ENCODE results near the gene GSDMA.

Gene GSDMA

DNA sequence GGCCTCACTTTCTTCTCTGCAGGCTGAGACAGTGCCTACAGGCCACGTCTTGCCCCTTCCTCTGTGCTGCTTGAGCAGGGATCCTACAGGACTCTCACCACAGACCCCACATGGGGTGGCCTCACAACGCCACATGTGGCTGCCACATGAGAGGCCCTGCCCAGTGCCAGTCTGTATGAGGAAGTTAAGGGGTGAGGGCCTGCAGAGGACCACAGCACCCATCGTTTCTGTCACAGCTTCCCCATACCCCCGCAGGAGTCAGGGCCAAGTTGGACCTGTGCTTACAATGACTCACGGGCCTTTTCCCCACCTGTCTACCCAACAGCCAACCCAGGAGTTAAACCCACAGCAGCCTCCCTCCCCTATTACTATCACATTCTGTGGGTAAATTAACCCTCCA is 41.5 kb upstream of the GSDMA start:
- no peak overlapping the region for H3K4me3 ChIP-seq (ENCODE audit: low read length)
- TF ChIP-seq, protein P1, sequence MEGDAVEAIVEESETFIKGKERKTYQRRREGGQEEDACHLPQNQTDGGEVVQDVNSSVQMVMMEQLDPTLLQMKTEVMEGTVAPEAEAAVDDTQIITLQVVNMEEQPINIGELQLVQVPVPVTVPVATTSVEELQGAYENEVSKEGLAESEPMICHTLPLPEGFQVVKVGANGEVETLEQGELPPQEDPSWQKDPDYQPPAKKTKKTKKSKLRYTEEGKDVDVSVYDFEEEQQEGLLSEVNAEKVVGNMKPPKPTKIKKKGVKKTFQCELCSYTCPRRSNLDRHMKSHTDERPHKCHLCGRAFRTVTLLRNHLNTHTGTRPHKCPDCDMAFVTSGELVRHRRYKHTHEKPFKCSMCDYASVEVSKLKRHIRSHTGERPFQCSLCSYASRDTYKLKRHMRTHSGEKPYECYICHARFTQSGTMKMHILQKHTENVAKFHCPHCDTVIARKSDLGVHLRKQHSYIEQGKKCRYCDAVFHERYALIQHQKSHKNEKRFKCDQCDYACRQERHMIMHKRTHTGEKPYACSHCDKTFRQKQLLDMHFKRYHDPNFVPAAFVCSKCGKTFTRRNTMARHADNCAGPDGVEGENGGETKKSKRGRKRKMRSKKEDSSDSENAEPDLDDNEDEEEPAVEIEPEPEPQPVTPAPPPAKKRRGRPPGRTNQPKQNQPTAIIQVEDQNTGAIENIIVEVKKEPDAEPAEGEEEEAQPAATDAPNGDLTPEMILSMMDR (IDR thresholded peaks at IDR 0.05; ENCODE audit: insufficient read depth, low read depth, low read length, missing control alignments): no peak
- peak; percentile 36 for DNase-seq (ENCODE audit: low read depth)

DNA sequence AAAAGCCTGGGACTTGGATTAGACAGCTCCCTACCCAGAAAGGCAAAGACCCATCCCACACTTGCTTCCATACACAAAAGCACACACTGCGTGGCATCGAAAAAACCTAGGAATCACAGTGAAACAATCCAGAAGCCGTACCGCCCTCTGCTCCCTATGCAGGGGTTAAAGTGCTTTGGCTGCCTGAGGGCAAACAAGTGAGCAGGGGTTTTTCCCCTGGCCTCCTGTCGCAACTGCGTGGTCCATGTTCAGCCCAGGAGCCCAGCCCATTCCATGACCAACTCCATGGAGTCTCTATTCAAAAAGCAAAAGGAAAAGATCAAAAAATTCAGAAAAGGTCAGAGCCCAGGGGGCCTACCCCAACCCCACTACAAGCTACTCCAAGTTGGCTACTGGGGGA is 40.8 kb upstream of the GSDMA start:
- no peak overlapping the region for H3K4me3 ChIP-seq (ENCODE audit: low read length)
- no peak for DNase-seq (ENCODE audit: low read depth)
- TF ChIP-seq, protein P1 (IDR thresholded peaks at IDR 0.05; ENCODE audit: insufficient read depth, low read depth, low read length, missing control alignments): no peak

DNA sequence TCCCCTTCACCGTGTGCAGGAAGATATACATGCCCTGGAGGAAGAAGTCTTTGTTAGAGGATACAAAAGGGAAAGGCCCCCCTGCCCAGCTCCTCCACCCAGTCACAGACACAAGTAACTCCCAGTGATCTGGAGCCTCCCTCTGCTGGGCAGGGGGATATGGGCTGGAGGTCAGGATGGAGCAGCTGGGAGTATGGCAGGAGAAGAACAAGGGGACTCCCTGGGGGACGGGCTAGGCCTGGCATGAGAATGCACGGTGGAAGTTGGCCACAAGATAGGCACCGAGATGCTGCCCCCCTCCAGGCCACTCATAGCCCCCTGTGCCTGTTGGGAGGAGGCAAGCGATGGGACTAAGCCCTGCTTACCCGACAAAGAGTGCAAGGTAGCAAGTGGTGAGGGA is 39.6 kb upstream of the GSDMA start:
- no peak overlapping the region for H3K4me3 ChIP-seq (ENCODE audit: low read length)
- DNase-seq (ENCODE audit: low read depth): no peak
- TF ChIP-seq, protein P1 (IDR thresholded peaks at IDR 0.05; ENCODE audit: insufficient read depth, low read depth, low read length, missing control alignments): no peak

DNA sequence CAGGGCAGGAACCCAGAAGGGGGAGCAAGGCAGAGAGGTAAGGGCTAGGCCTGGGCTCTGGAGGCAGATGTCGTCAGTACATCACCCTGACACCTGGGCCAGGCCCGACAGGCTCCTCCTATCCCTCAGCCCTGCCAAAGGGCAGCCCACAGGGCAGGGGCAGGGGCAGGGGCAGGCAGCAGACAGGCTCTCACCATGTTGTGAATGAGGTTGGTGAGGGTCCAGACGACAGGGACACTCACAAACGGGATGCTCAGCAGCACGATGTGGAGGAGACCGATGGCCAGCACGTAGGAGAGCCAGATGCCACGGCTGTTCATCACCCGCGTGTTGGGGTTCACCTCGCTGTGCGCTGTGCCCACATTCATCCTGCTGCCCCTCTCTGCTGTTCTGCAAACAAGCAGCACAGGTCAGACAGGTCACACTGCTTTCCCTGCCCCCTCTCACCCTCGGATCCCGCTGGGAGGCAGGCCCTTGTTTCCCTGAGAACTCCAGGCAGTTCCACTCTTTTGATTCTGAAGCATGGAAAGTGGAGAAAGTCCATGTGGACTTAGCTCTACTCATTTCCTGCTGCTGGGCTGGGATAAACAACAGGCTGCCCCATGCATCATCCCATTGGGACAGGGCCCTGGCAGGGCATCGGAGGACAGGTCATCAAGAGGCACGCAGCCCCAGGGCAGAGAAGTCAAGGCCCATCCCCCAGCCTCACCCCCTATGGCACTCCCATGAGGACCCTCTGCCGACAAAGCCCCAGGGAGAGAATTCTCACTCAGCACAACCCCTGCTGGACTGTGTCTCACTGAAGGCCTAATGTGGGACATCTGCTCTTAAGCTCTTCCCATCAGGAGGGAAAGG is 38.7 kb upstream of the GSDMA start:
- no peak for DNase-seq (ENCODE audit: low read depth)
- no peak overlapping the region for H3K4me3 ChIP-seq (ENCODE audit: low read length)
- TF ChIP-seq, protein P1 (IDR thresholded peaks at IDR 0.05; ENCODE audit: insufficient read depth, low read depth, low read length, missing control alignments): no peak

DNA sequence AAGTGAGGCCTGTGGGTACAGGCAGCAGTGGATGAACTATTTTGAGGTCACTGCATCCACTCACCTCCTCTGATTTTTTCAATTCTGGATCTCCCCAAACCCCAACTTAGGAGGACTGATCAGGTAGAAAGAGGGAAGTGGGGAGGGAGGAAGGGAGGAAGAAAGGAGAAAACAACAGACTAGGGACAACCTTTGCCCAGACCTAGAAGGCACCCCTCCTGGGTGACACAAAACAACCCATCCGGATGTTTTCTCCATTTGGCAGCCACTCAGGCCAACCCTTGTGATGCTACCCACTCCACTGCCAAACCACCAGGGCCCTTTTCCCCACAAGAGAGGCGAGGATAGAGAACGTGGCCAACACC is 38.1 kb upstream of the GSDMA start:
- no peak for DNase-seq (ENCODE audit: low read depth)
- TF ChIP-seq, protein P1 (IDR thresholded peaks at IDR 0.05; ENCODE audit: insufficient read depth, low read depth, low read length, missing control alignments): no peak
- no peak overlapping the region for H3K4me3 ChIP-seq (ENCODE audit: low read length)

DNA sequence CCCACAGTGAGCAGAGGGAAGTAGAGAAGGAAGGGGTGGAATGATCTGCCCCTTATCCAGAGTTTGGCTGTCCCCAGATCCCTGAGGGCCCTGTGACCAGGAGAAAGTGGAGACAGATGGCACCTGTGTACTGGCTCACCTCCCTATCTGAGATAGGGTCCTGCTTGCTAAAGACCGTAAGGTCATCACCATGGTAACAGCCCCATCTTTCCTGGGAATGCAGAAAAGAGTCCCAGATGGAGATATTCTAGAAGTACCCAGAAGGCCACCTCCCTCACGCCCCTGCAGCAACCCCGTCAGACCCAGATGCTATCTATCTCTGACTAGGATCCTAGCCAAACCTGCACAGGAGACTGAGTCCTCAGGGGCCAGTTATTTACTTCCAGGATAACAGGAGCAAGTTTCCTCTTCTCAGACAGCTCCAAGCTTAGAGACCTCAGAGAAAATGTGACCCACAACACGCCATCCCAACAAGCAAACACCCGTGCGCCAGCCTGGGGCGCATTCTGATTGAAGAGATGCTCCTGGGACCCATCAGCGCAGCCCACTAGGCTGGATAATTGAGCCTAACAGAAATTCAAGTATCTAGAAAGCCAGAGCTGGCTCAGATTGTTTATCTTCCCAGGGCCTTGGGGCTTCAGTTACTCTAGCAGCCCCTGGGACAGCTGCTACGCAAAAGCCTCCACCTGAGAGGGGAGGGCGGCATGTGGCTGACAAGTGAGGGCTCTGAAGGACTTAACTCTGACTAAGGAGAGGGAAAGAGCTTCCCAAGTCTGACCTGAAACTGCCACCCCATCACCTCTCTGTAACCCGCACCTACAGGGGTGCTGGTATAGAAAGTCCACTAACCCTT is 37.3 kb upstream of the GSDMA start:
- DNase-seq (ENCODE audit: low read depth): no peak
- H3K4me3 ChIP-seq (ENCODE audit: low read length): peak overlapping the region; percentile 18
- TF ChIP-seq, protein P1 (IDR thresholded peaks at IDR 0.05; ENCODE audit: insufficient read depth, low read depth, low read length, missing control alignments): no peak
